ENCODE data around the gene ABLIM2.

Gene ABLIM2

DNA sequence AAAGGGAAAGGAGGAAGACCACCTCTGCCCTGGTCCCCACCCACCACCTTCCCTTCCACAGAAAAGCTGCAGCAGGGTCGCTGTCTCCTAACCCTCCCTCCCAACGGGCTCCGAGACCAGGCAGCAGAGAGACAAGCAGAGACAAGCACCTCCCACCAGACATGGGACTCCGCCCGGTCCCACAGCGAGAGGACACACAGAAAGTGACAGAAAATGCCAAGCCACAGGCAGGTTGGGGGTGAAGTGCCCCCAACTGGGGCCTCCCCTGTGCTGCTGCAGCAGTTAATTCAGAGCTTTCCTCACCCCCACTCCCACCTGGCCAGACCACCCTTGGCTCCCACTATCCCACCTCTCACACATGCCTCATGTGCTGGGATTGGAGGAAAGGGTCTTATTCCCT lies 154.5 kb downstream of the ABLIM2 start:
- Histone ChIP-seq H3K4me3 (replicated peaks; ENCODE audit: insufficient read depth, low read length) (no peak overlapping the region), H3K27ac (replicated peaks) (no peak overlapping the region), H3K27me3 (ENCODE audit: insufficient read depth, poor library complexity, severe bottlenecking) (no peaks in the 10 kb centered on the region)
- no peak for DNase-seq (ENCODE audit: low read depth in 1 of 2, low spot score in 1 of 2)
- TF ChIP-seq GABPA (IDR thresholded peaks at IDR 0.05; ENCODE audit: low read depth) (no peak), POLR2AphosphoS5 (IDR thresholded peaks at IDR 0.05; ENCODE audit: low read depth) (no peak), SPI1 (IDR thresholded peaks at IDR 0.05; ENCODE audit: borderline replicate concordance, low read depth) (no peak)
- TF ChIP-seq, protein P1, sequence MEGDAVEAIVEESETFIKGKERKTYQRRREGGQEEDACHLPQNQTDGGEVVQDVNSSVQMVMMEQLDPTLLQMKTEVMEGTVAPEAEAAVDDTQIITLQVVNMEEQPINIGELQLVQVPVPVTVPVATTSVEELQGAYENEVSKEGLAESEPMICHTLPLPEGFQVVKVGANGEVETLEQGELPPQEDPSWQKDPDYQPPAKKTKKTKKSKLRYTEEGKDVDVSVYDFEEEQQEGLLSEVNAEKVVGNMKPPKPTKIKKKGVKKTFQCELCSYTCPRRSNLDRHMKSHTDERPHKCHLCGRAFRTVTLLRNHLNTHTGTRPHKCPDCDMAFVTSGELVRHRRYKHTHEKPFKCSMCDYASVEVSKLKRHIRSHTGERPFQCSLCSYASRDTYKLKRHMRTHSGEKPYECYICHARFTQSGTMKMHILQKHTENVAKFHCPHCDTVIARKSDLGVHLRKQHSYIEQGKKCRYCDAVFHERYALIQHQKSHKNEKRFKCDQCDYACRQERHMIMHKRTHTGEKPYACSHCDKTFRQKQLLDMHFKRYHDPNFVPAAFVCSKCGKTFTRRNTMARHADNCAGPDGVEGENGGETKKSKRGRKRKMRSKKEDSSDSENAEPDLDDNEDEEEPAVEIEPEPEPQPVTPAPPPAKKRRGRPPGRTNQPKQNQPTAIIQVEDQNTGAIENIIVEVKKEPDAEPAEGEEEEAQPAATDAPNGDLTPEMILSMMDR (IDR thresholded peaks at IDR 0.05; ENCODE audit: insufficient read depth, low read length) = no peak
- TF ChIP-seq, protein P2, sequence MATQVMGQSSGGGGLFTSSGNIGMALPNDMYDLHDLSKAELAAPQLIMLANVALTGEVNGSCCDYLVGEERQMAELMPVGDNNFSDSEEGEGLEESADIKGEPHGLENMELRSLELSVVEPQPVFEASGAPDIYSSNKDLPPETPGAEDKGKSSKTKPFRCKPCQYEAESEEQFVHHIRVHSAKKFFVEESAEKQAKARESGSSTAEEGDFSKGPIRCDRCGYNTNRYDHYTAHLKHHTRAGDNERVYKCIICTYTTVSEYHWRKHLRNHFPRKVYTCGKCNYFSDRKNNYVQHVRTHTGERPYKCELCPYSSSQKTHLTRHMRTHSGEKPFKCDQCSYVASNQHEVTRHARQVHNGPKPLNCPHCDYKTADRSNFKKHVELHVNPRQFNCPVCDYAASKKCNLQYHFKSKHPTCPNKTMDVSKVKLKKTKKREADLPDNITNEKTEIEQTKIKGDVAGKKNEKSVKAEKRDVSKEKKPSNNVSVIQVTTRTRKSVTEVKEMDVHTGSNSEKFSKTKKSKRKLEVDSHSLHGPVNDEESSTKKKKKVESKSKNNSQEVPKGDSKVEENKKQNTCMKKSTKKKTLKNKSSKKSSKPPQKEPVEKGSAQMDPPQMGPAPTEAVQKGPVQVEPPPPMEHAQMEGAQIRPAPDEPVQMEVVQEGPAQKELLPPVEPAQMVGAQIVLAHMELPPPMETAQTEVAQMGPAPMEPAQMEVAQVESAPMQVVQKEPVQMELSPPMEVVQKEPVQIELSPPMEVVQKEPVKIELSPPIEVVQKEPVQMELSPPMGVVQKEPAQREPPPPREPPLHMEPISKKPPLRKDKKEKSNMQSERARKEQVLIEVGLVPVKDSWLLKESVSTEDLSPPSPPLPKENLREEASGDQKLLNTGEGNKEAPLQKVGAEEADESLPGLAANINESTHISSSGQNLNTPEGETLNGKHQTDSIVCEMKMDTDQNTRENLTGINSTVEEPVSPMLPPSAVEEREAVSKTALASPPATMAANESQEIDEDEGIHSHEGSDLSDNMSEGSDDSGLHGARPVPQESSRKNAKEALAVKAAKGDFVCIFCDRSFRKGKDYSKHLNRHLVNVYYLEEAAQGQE (IDR thresholded peaks at IDR 0.05; ENCODE audit: insufficient replicate concordance, low read depth) = no peak

DNA sequence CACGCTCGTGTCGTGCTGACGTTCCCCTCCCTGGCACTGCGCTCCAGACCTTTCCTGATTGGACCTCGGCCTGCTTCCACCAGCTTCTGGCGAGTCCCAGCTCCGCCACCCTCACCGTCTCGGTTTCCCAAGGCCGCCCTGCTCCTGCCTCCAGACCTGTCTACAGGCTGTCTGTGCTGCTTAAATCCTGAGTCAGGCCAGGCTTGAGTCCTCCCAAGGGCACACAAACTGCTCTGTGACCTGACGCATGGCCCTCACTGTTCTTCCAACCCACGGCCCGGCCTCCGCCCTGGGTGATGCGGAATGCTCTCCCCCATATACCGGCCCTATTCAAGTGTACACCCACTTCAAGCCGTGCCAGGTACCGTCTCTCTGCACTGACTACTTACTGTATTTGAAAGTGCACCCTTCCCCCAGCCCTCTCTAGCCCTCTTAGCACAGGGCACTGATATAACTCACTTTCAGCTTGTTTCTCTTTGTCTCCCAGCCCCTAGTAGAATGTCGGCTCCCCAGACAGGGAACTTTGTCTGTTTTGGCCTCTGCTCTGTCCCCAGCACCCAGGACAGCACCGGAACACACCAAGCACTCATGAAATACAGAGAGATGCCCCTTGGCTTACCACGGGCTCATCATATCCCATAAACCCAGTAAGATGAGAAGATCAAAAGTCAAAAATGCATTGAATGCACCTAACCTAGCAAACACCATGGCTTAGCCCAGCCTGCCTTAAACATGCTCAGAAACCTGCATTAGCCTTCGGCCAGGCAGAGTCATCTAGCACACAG lies 155.9 kb downstream of the ABLIM2 start:
- H3K27ac ChIP-seq (replicated peaks) = no peak overlapping the region
- DNase-seq (ENCODE audit: low read depth in 1 of 2, low spot score in 1 of 2) = no peak
- TF ChIP-seq, protein P1 (IDR thresholded peaks at IDR 0.05; ENCODE audit: insufficient read depth, low read length) = no peak
- TF ChIP-seq GABPA (IDR thresholded peaks at IDR 0.05; ENCODE audit: low read depth) = no peak
- TF ChIP-seq SPI1 (IDR thresholded peaks at IDR 0.05; ENCODE audit: borderline replicate concordance, low read depth) = no peak
- TF ChIP-seq POLR2AphosphoS5 (IDR thresholded peaks at IDR 0.05; ENCODE audit: low read depth) = no peak
- TF ChIP-seq, protein P2 (IDR thresholded peaks at IDR 0.05; ENCODE audit: insufficient replicate concordance, low read depth) = no peak
- no peaks in the 10 kb centered on the region for H3K27me3 ChIP-seq (ENCODE audit: insufficient read depth, poor library complexity, severe bottlenecking)
- no peak overlapping the region for H3K4me3 ChIP-seq (replicated peaks; ENCODE audit: insufficient read depth, low read length)

DNA sequence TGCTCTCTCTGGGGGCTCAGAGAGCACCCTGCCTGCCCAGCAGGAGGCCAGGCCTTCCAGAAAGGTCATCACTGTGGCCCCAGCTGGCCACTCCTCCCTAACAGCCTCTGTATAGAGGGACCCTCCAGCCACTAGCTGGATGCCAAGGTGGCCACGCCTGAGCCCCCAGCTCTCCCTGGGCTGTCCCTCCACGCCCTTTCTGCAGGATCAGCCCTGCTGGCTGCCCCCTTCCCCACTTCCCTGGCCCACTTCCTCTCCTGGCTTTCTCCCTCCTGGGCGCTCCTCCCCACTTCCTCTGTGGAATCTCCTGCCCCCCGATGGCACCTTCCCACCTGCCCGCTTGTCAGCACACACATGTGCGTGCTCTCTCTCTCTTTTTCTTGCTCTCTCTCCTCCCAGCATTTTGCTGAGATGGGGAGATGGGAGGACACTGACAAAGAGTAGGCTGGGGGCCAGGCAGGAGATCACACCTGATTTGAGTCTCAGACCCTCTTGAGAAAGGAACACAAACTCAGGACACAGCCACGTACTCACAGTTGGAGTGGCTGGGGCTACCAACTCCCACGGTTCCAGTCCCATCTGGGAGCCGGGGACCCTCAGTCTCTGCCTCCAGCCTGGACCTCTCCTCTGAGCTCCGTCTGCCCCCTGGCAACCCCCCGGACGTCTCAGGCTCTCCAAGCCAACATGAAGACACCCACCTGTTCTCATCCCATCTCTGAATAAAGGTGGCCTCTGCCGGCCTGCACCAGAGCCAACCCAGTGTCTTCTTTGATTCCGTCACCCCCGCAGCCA lies 156.9 kb downstream of the ABLIM2 start:
- H3K27ac ChIP-seq (replicated peaks) = no peak overlapping the region
- TF ChIP-seq SPI1 (IDR thresholded peaks at IDR 0.05; ENCODE audit: borderline replicate concordance, low read depth) (no peak), GABPA (IDR thresholded peaks at IDR 0.05; ENCODE audit: low read depth) (no peak), POLR2AphosphoS5 (IDR thresholded peaks at IDR 0.05; ENCODE audit: low read depth) (no peak)
- TF ChIP-seq, protein P2 (IDR thresholded peaks at IDR 0.05; ENCODE audit: insufficient replicate concordance, low read depth) = no peak
- TF ChIP-seq, protein P1 (IDR thresholded peaks at IDR 0.05; ENCODE audit: insufficient read depth, low read length) = no peak
- no peak for DNase-seq (ENCODE audit: low read depth in 1 of 2, low spot score in 1 of 2)
- no peaks in the 10 kb centered on the region for H3K27me3 ChIP-seq (ENCODE audit: insufficient read depth, poor library complexity, severe bottlenecking)
- H3K4me3 ChIP-seq (replicated peaks; ENCODE audit: insufficient read depth, low read length) = no peak overlapping the region
